HG03159 (cell line): ENCODE results near the gene YKT6.

ENCODE experiments used
- ATAC-seq: cut with Tn5 transposase; IDR thresholded peaks from one replicate; pipeline ENCODE4 v1.9.1; 2021; ENCODE audit warnings: mild to moderate bottlenecking, moderate library complexity; ENCODE audit not compliant: unreplicated experiment

Gene YKT6

DNA sequence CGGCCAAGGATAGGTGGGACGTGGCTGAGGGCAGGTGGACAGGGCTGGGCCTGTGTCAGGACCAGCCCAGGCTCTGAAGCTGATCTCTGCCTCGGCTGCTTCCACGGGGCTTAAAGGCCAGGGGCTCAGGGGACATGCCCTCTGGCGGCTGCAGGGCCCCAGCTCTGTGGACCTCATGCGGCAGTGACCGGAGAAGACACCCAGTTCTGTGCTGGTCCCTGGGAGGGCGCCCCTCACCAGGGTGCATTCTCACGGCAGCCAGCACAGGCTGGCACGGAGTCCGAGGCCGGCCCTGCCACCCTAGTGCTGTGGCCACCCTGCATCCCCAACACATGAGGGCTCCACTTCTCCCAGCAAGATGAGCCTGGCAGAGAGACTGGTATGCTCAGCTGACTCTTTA lies 30.3 kb downstream of the YKT6 start:
- ATAC-seq: no peak

DNA sequence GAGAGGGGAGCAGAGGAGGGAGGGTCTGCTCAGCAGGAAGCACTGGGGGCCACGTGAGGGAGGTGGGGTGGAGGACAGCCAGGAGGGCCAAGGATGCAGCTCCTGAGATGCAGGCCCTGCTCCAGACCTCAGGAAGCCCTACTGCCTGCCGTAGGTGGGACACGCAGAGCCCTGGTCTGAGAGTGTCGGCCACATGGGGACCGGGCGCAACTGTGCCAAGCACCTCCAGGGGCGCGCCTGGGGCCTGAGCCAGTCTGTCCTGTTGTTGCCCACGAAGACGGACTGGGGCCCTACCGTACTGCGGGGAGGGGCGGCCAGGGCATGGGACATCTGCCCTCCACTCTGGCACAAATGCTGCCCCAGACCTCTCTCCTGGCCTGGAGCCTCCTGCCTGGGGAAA lies 31.6 kb downstream of the YKT6 start:
- no peak for ATAC-seq

DNA sequence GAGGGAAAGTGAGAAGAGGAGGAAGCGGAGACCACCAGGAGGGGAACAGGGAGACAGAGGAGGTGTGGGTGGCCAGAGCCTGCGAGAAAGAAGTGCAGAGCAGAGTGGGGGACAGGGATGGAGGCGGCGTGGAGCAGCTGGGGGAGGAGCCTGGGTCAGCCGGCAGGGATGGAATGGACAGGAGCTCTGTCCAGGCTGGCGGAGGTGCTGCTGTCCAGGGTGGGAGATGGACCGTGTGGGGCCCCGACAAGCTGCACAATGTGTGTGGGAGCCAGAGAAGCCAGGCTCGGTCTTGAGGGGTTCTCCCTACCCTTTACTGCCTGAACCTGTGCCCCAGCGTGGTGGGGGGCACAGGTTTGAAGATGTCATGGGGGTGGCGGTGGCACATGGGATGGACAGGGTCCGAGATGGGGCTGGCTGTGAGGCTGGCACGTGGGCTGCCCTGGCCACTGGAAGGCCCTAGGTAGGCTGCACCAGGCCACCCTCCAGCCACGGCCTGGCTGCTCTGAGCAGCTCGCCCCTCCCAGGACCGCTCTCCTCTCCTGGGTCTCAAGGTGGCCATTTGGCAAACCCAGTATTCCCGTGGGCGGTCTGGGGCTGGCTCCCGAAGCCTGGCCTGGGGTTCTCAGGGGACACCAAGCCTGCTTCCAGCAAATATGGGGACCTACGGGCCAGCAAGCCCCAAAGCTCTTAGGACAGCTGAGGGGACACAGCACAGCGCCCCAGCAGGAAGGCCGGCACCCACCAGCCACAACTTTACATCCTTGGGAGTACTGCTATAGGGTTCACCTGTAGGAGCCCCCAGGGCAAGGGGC lies 32.3 kb downstream of the YKT6 start:
- no peak for ATAC-seq

DNA sequence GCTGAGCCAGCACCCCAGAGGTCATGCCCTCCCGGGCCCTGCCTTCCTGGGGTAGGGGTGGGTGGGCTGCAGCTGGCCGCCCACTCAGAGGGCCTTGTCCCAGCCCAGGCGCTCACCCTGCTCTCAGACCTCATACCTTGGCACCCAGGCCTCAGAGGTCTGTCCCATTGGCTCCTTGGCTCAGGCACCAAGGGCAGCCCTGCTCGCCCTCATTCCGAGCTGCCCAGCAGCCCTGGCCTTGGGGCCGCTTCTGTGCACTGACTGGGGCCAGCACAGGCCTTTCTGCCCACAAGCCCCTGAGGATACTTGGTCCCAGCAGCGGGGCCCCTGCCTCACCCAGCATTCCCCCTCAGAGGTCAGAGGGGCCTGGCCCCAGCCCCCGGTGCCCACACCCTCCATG lies 34.3 kb downstream of the YKT6 start:
- ATAC-seq: no peak

DNA sequence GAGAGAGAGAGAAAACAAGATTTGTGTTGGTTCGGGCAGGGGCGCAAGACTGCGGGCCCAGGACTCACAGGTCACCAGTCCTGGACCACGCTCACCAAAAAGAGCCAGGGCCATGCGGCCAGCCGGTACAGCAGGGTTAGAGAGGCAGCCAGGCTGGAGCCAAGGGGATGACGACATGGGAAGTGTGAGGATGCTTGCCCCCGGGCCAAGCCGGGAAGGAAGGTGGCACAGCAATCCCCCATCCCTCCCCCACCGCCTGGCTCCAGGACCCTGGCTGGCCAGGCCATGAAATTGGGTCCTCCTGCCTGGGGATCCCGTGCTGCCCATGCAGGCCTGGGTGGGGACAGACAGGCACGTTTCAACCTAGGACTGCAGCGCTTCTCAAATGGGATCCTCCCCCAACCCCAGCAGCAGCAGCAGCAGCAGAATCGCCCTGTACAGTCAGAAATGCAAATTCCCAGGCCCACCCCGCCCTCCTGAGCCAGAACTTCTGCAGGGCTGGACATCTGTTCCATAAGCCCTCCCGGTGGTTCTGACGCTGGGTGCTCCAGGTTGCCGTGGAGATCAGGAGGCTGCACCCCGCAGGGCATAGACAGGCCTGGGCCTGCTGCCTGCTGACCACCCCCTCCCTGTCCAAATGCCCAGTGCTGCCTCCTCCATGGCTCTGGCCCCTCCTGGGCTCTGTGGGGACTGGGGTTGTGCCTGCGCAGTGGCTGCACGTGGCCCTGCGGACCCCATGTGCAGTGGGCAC lies 35.0 kb downstream of the YKT6 start:
- no peak for ATAC-seq

DNA sequence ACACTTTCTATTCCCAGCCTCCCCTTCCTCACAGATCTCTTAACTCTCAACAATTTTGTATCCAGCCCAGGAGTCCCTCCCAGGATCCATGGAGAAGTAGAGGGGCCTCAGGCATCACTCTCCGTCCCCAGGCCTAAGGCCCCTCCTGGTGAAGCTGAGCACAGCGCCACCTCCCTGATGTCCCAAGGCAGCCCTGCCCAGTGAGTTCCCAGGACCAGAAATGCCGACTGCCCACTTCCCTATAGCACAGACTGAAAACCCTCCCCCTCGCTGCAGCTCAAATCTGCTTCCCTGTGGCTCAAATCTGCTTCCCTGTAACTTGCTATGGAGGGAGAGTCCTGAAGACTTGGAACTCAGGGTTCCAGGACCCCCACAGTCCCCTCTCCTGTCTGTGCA lies 35.6 kb downstream of the YKT6 start:
- ATAC-seq: no peak

DNA sequence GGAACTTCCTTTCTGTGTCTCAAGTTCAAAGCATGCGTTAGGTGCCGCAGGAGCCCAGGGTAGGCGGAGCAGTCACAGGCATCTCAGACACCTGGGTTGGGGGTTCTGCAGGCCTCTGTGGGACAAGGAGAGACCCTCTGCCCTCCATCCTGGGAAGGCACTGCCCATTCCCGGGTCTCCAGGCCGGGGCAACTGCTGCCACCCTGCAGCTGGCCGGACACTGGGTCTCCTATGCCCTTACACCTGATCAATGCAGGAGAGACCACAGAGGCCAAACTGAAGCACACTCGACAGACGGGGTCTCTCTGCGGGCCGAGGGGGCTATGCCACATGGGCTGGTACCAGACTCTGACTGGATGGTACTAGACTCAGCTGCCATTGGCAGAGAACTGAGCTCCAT lies 36.9 kb downstream of the YKT6 start:
- no peak for ATAC-seq

DNA sequence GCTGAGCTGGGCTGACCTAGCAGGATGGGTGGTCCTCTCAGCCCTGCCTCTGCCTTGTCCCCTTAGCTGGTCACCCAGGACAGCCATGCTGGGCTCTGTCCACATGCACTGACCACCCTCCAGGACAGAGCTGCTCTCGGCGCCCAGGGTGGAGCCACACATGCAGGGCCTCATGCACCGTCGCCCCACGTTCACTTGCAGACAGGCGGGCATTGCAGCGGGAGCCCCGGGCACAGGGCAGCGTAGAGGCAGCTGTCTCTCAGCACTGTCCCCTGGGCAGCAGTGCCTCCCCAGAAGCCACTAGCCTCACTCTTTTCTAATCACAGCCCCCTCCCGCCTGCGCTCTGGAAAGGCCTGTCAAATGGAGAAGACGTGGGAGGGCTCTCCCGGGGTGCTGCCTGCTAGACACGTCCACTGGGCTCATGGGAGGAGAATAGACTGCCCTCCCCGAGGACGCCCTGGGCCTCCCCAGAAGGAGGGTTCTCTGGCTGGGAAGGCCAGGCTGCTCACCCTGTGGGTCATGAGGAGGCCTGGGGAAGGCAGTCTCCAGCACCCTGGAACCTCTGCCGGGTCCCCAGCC lies 37.4 kb downstream of the YKT6 start:
- no peak for ATAC-seq

DNA sequence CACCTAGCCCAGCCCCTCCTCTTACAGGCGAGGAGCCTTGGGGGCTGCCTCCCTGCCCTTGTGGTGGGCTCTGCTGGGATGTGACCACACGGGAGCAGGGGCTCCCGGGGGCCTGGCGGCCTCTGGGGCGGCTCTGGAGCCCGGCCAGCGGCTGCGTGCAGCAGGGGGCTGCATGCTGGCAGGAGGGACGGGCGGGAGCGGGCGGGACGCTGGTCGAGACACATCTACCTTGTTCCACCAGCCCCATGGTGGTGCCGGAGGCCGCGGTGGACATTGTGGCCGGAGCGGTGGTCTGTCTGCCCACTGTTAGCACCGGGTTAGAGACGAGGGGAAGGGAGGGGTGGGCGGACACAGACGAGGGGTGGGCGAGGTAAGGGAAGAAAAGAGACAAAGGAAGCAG lies 38.6 kb downstream of the YKT6 start:
- ATAC-seq: no peak

DNA sequence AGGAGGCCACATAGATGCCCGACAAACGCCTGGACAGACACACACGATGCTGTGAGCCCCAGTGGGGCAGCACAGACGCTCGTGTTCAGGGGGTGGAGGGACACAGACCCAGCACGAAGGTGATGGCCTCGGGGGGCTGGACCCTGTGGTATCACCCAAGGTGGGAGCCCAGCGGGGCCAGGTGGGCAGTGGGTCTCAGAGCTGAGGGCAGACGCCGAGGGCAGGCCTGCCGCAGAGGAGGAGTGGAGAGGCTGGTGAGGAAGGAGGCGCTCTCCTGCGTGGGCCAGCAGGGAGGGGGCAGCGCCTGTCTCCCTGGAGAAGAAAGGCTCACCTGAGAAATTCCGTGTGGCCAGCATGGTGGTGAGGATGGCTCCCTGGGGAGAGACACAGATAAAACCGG lies 39.6 kb downstream of the YKT6 start:
- ATAC-seq: no peak

DNA sequence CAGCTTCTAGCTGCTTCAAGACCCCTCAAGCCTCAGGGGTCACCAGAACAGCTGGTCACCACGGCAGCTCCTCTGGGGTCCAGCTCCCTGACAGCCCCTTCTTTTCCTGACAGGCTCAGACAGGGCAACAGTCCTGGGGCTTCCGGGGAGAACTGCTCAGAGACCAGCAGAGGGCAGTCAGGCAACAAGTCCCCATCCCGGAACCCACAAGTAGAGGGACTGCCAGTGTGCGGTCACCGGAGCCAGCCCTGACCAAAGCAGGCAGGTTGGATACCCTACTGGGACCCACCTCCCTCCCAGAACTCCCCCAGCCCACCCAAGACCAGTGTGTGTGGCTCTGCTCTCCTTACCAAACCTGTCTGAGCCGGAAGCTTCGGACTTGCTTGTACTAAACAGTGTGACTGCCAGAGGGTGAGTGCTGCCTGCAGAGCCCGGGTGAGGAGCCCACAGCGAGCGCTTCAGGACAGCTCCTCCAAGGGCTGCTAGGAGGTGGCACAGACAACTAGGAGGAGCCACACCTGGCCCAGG lies 40.3 kb downstream of the YKT6 start:
- no peak for ATAC-seq

DNA sequence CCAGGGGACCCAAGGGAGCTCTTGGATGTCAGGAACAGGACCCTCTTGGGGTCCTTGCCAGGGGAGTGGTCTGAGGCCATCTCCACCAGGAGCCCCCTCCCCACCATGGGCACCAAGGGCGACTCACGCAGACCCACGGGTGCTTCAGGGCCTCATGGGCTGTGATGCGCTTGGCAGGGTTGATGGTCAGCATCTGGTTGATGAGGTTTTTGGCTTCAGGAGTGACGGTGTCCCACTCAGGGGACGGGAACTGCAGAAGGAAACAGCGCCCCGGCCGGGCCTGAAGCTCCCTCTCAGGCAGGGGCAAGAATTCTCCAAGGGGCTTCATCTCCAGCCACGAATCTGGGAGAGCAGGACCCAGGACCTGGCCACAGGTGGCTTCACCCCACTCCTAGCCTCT lies 41.3 kb downstream of the YKT6 start:
- no peak for ATAC-seq

DNA sequence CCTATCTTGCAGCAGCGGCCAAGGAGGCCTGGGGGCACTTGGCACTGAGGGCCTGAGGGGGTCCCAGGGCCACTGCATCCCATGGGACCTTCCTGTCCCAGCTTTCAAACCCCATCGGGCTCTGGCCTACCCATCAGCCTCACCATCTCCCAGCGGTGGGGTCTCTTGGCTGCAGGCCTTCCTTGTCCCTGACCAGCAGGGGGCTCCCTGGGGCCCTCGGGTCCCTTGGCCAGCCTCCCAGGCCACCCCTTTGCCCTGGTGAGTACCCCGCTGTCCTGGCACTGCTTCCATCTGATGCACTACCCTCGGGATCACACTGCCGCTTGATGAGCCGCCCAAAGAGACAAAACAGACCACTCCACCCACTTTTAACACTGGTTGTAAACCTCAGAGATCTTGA lies 43.5 kb downstream of the YKT6 start:
- no peak for ATAC-seq

DNA sequence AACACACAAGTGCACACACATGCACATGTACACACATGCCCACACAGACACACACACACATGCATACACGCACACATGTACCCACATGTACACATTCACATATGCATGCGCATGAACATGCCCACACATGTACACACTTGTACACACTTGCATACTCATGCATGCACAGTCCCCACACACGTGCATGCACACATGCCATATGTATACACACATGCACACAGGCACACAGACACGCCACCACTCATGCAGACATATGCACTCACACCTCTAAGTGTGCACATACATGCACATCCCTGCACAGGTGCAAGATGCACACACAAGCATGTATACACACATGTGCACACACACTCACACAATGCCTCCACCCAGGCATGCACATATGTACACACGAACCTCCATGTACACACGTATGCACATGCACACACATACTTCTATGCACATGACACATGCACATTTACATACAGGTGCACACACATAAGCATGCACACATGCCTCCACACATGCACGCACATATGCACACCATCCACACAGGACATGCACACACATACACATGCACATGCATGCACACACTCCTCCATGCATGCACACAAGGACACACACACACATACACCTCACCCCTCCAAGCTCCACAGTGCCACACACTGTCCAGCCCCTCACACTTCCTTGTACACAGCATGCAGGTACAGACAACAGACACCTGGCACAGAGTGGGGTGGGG lies 45.8 kb downstream of the YKT6 start:
- ATAC-seq: no peak

DNA sequence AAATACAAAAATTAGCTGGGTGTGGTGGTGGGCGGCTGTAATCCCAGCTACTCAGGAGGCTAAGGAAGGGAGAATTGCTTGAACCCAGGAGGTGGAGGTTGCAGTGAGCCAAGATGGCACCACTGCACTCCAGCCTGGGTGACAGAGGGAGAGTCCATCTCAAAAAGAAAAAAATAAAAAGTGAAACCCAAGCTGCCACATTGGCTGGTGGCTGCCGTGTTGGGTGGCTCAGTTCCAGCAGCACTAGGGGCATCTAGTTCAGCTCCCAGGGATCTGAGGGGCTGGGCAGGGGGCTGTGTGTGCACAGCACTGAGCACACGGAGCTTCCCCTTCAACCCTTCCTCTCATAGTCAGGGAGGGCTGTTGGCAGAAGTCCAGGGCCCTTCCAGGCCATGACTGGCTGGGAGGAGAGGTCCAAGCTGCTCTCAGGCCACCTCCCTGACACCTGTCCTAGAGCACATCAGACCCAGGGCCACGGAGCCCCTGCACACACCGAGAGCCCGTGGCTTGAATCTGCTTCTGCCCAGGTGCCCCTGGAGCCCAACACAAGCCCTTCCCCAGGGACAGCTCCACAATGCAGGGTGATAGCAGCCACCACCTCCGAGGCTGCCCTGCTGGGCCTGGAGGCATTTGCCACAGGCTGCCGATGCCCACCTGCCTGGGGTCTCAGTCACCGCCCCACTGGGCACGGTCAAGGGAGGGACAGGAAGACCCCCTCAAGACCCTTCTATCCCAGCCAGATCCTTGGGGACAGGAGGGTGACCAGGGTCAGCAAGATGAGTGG lies 47.3 kb downstream of the YKT6 start:
- ATAC-seq: no peak

DNA sequence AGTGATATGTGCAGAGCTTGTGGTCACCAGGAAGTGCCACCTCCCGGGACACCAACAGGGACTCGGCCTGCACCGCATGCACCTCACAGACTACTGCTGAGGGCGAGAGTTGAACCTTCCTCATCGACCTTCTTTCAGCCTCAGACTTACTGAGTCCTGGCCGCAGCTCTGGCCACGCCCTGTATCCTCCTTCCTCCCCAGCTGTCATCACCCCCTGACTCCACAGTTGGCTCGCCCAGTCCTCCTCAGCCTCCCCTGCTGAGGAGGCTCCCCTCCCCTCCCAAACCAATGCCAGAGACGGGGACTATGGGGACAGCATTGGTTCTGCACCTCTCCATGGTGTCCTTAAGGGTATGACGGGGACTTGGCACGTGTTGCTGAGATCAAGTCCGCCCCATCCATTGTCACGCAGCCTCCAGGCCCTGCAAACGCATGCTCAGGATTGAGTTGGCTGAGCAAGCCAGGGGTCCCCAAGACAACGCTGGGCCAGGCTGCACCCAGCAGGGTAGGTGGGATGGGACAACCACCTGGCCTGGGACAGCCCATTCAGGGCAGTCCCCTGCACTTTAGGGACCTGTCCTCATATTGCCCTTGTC lies 49.0 kb downstream of the YKT6 start:
- no peak for ATAC-seq

DNA sequence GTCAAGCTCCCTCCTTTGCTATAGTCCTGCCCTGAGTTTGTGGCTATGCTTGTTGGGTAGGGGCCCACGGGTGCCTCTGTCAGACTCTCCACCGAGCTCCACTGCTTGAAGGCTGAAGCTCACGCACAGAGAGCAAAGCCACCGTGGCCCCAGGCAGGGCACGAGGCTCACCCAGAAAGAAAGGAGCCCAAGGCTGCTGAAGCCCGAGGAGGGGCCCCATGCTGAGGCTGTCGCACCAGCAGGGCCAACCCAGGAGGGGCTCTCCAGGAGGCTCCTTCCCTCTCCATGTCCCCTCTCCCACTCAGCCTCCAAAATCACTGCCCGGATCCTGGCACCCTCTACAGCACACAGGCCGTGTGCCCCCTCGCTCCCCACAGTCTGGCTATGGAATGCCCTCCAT lies 50.5 kb downstream of the YKT6 start:
- no peak for ATAC-seq

DNA sequence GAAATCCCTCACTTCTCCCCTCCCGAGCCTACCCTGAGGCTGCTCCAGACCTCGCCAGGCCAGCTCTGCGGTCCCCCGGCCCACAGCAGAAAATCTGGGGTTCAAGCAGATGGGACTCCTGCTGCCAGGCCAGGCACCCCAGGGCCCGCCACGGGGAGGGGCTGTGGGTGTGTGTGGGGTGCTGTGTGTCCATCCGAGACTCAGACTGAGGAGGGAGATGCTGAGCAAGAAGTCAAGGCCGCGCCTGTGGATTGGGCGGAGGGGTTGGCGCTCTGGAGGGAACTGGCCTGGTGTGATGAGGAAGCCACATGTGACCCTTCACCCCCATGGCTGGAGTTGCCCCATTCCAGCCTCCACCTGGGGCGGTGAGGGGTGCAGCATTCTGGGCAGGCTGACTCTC lies 51.1 kb downstream of the YKT6 start:
- ATAC-seq: no peak

DNA sequence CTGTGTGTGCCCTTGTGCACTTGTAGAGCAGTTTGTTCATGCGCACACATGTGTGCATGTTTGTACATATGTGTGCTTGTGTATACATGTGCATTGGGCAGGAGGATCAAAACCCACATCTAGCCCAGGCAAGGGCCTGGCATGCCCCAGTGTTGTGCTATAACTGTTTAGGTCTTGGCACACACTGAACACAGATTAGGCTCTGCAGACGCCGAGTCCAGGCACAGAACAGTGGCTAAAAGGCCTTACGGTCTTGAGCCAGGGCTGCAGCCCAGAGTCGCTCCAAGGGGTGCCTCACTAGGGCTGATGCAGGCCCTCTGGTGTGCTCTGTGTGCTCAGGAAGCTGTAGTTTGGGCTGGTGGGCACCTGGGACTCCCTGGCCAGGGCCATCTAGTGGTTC lies 55.7 kb downstream of the YKT6 start:
- no peak for ATAC-seq

DNA sequence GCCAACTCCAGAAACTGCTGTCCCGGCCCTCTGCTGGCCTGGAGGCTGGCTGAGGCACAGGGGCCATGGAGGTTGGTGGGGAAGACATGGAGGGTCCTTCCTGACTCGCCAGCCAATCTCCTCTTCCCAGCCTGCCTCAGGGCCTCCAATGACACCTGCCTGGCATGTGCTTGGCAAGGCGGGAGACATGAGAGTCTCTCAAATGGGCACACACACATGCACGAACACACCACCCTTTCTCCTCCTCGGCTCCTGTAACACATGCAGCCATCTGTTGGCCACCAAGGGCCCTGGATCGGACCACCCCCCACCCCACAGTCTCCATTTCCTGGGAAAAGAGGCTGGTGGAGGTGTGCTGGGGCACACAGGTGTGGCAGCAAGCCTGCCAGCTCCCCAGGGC lies 56.4 kb downstream of the YKT6 start:
- ATAC-seq: no peak
